HG03432 (cell line): Measurements from ENCODE around the gene RASGRP4.
"Not testable (repeated sequence)": the region's sequence is repeated elsewhere in the genome, so short reads cannot be mapped to it uniquely, and the experiment has no call there.

ENCODE experiments used
- ATAC-seq: cut with Tn5 transposase; IDR thresholded peaks from one replicate; pipeline ENCODE4 v1.9.1; 2021; ENCODE audit warnings: mild to moderate bottlenecking, moderate library complexity; ENCODE audit not compliant: unreplicated experiment

Gene RASGRP4

GRCh38 chr19:38417544-38418506 lies 8.2 kb downstream of the RASGRP4 start:
- no peak for ATAC-seq

- no peak for ATAC-seq
Measured at GRCh38 chr19:38417146-38417543, 8.9 kb downstream of the RASGRP4 start.

DNA sequence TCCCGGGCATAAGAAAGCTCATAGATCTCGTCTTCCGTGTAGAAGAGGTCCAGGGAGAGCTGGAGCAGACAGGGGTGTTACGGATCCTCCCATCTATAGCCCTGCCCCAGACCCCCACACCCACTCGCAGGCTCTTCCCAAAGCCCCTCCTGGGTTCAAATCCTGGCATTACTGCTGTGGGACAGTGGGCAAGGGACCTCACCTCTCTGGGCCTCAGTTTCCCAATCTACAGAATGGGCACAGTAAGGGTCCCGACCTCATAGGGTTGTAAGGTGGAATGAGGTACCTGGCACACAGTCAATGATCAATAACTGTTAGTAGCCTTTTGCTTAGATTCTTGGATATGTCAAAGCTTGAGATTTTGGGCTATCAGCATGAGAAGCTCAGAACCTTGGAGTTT lies 12.6 kb downstream of the RASGRP4 start:
- no peak for ATAC-seq

- ATAC-seq, result no peak
Measured at GRCh38 chr19:38412961-38413360, 13.1 kb downstream of the RASGRP4 start.

DNA sequence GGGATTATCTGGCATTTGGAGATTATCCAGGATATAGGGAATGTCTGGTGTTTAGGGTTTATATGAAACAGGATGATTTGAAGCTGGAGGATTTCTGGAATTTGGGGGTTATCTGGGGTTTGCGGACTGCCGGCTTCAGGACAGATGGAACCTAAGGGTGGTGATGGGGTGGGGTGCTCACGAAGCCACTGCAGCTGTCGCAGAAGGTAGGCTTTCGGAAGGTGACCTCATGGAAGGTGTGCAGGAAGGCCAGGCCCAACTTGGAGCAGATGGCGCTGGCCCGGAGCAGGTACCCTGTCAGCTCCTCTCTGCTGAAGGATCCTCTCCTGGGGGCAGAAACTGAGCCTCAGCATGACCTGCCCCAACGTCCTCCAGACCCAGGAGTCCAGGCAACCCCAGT lies 13.5 kb downstream of the RASGRP4 start:
- no peak for ATAC-seq

DNA sequence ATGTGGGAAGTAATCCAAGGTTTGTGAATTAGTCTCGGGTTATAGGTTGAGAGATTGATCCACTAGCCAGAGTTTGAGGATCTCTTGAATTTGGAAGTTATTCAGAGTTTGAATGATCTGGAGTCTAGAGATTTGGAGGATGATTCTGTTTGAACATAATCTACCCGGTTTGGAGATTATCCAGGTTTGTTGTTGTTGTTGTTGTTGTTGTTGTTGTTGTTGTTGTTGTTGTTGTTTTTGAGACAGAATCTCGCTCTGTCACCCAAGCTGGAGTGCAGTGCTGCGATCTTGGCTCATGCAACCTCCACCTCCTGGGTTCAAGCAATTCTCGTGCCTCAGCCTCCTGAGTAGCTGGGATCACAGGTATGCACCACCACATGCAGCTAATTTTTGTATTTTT lies 14.1 kb downstream of the RASGRP4 start:
- ATAC-seq, result not testable (repeated sequence)

GRCh38 chr19:38411041-38411712 lies 14.8 kb downstream of the RASGRP4 start:
- no peak for ATAC-seq

DNA sequence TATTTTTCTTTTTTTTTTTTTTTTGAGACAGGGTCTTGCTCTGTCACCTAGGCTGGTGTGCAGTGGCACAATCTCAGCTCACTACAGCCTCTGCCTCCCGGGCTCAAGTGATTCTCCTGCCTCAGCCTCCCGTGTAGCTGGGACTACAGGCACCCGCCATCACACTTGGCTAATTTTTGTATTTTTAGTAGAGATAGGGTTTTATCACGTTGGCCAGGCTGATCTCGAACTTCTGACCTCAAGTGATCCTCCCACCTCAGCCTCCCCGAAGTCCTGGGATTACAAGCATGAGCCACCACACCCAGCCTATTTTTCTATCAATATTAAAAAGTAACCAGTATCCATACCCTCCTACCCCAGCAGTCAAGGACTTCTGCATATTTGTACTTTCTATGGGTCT lies 15.6 kb downstream of the RASGRP4 start:
- ATAC-seq, result not testable (repeated sequence)

GRCh38 chr19:38409631-38410133 lies 16.3 kb downstream of the RASGRP4 start:
- no peak for ATAC-seq

- ATAC-seq, result no peak
Measured at GRCh38 chr19:38405276-38405675, 20.7 kb downstream of the RASGRP4 start.

- no peak for ATAC-seq
Measured at GRCh38 chr19:38404858-38405257, 21.2 kb downstream of the RASGRP4 start.

DNA sequence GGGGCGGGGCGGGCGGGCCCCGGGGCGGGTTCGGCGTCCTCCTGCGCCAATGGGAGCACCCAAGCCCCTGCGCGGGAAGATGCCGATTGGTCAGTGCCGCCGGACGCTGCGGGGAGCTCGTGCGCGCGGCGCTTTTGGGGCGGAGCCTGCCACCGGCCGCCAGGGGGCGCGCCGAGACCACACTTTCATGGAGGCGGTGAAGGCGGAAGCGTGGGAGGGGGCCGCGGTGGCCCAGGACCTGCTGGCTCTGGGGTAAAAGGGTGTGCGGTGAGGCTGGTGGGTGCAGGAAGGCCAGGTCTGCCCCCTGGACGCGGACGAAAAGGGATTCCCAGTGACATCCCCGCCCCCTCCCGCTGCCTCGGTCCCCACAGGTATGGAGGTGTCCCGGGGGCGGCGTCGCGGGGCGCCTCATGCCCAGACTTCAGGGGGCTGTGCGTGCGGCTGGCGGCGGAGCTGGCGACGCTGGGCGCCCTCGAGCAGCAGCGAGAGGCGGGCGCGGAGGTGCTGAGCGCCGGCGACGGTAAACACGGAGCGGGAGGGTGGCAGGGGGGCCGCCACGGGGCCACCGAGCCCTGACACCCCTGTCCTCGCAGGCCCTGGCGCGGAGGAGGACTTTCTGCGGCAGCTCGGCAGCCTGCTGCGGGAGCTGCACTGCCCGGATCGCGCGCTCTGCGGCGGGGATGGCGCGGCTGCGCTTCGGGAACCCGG lies 22.9 kb downstream of the RASGRP4 start, which contains the start of gene FAM98C:
Gene FAM98C, plus strand, starts transcription at position 127 of the 708 bp plus-strand sequence. Its CDS starts 61 bp downstream, at position 188.
- peak; percentile 88 for ATAC-seq

DNA sequence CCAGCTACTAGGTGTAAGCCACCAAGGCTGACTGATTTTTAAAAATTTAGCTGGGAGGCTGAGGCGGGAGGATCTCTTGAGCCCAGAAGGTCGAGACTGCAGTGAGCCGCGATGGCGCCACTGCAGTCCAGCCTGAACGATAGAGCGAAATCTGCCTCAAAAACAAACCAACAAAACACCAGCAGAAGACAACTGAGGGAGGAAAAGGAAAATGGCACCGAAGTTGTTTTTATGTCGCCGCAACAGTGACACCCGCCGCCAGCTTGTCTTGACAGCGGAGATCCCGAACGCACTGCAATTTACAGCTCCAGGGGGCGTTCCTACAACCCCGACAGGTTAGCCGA lies 23.4 kb downstream of the RASGRP4 start:
- no peak for ATAC-seq

DNA sequence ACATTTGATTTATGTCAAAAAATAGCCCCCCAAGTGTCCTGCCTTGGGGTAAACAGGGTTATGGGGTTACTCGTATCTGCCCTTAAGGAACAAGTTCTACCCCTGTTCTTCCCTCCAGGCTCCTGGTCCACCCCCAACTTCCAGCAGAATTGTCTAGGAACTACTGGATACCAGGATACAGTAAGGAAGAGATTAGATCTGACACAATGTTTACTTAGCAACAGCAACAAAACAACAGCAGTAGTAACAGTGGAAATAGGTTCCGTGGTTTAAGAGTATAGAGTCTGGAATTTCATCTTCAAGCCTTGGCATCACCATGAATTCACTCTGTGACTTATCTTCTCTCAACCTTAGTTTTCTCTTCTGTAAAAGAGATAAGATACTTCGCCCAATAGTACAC lies 24.9 kb downstream of the RASGRP4 start:
- no peak for ATAC-seq

- ATAC-seq, result no peak
Measured at GRCh38 chr19:38400361-38400760, 25.7 kb downstream of the RASGRP4 start.

DNA sequence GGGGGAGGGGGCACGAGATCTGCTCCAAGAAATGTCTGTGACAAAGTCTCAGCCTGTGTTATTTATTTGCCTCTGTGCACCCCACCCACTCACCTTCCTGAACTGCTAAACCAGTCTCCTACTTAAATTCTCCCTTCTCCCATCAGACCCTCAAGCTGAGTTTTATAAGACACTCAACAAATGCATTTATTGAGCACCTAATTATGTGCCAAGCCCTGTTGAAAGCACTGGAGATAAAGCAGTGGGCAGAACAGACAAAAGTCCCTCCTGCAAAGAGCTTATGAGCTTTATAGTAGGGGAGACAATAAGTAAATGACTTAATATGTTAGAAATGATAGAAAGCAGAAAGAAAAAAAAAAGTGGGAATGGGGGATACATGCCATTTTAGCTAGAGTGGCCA lies 26.5 kb downstream of the RASGRP4 start:
- no peak for ATAC-seq

DNA sequence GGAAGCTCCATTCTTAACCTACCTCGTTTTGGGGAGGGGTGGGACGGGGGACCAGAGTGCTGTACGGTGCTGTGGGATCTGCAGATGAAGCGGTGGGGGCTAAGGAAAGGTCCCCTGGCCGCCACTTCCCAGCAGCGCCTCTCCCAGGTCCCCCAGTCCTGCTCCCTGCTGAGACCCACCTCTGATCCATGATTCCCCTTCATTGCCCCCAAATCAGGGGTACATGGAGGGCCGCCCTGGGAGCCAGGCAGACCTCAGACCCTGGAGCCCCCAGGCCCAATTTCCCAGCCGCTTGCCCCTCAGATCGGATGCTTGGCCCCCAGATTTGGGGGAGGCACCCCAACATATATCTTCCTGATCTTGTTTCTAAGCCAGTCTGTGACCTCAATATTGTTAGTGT lies 26.9 kb downstream of the RASGRP4 start:
- ATAC-seq, result no peak

DNA sequence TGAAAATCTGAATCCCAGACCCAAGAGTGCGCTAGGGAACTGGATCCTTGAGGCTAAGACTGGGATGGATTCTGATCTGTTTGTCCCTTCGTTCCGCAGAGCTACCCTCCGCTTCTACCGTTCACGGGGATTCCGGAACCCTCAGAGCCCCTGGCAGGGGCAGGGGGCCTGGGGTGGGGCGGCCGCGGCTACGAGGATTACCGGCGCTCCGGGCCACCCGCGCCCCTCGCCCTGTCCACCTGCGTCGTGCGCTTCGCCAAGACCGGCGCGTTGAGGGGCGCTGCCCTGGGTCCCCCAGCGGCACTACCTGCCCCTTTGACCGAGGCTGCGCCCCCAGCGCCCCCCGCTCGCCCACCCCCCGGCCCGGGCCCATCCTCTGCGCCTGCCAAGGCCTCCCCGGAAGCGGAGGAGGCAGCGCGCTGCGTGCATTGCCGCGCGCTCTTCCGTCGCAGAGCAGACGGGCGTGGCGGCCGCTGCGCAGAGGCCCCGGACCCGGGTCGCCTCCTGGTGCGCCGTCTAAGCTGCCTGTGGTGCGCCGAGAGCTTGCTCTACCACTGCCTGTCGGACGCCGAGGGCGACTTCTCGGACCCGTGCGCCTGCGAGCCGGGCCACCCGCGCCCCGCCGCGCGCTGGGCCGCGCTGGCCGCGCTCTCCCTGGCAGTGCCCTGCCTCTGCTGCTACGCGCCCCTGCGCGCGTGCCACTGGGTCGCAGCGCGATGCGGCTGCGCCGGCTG lies 30.5 kb downstream of the RASGRP4 start:
- no peak for ATAC-seq

- no peak for ATAC-seq
Measured at GRCh38 chr19:38394488-38394887, 31.5 kb downstream of the RASGRP4 start.

DNA sequence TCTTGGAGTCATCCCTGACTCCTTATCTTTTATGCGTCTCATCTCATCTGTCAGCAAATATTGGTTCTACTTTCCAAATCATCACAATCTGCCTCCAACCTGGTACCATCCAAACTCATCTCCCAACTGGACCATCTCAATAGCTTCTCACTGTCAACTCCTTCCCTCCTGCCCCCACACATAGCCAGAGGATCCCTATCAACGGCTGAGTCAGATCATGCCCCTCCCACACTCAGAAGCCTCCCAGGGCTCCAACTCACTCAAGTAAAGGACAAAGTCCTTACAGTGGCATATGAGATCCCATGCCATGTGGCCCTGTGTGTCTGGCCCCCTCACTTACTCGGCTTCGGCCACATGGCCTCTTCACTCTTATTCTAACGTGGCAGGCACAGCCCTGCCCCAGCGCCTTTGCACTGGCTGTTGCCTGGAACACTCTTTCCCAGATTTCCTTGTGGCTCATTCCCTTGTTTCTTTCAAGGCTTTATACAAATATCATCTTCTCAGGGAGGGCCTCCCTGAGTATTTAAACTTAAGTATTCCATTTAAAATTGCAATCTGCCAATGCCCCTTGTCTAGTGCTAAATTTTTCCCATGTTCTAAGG lies 33.2 kb downstream of the RASGRP4 start:
- ATAC-seq, result no peak
